ENCODE data around the gene SMARCC2.

GRCh38 chr12:56192582-56192981, 3.3 kb upstream of the SMARCC2 start:
- TF ChIP-seq CEBPB (IDR thresholded peaks at IDR 0.05) (no peak), TCF12 (IDR thresholded peaks at IDR 0.05; ENCODE audit: low read depth) (no peak), TAF1 (IDR thresholded peaks at IDR 0.05; ENCODE audit: low read depth) (no peak)
